DND-41 (cell line): ENCODE measurements around the gene RSPH3.

ENCODE experiments used
- ATAC-seq: fragments of 200-7000 bp; cut with Tn5 transposase; 3 replicates; pipeline ENCODE4 v1.9.1; 2021; ENCODE audit warnings: low read depth; ENCODE audit not compliant: insufficient read depth
- DNase-seq: peaks from one replicate; pipeline ENCODE4 v3.0.0-alpha.2; 2020
- H2AFZ ChIP-seq: 2 replicates; pipeline ENCODE4 v1.6.0; 2012; ENCODE audit warnings: low read depth, low read length
- H3K27ac ChIP-seq: 2 replicates; pipeline ENCODE4 v1.5.1; 2012; ENCODE audit warnings: low read length, inconsistent platforms
- H3K27me3 ChIP-seq: fragments of 200-600 bp; sonication (generic); 2 replicates; pipeline ENCODE4 v1.6.0; 2012; ENCODE audit warnings: low read length, mild to moderate bottlenecking, inconsistent platforms; ENCODE audit not compliant: insufficient read depth, poor library complexity
- H3K36me3 ChIP-seq: 2 replicates; pipeline ENCODE4 v1.5.1; 2012; ENCODE audit warnings: low read length, inconsistent platforms; ENCODE audit not compliant: insufficient read depth
- H3K4me1 ChIP-seq: 2 replicates; pipeline ENCODE4 v1.5.1; 2012; ENCODE audit warnings: mild to moderate bottlenecking, low read length; ENCODE audit not compliant: insufficient read depth
- H3K4me2 ChIP-seq: 2 replicates; pipeline ENCODE4 v1.6.0; 2012; ENCODE audit warnings: mild to moderate bottlenecking, moderate library complexity, low read length, inconsistent platforms; ENCODE audit not compliant: insufficient read depth
- H3K4me3 ChIP-seq, 2 experiments: fragments of 200-600 bp in 1 of 2; shearing (Covaris generic) in 1 of 2; 2 replicates each; pipeline ENCODE4 v1.5.1; 2012 to 2016; ENCODE audit warnings: inconsistent platforms in 2 of 2, low read length in 2 of 2, mild to moderate bottlenecking in 2 of 2, low read depth in 1 of 2, moderate library complexity in 1 of 2
- H3K79me2 ChIP-seq: 2 replicates; pipeline ENCODE4 v1.6.0; 2012; ENCODE audit warnings: low read length, inconsistent platforms; ENCODE audit not compliant: insufficient read depth
- H3K9ac ChIP-seq: 2 replicates; pipeline ENCODE4 v1.6.0; 2012; ENCODE audit warnings: low read depth, mild to moderate bottlenecking, inconsistent platforms, low read length, moderate library complexity
- H3K9me3 ChIP-seq: 2 replicates; pipeline ENCODE4 v1.5.1; 2012; ENCODE audit warnings: low read length, moderate library complexity, mild to moderate bottlenecking, inconsistent platforms; ENCODE audit not compliant: insufficient read depth, severe bottlenecking
- H4K20me1 ChIP-seq: 2 replicates; pipeline ENCODE4 v1.6.0; 2012; ENCODE audit warnings: low read length; ENCODE audit not compliant: insufficient read depth
- EZH2 ChIP-seq: IDR thresholded peaks from 3 replicates; pipeline ENCODE4 v1.6.1; 2012; ENCODE audit warnings: borderline replicate concordance, low read depth, mild to moderate bottlenecking, moderate library complexity, low read length, inconsistent platforms; ENCODE audit not compliant: severe bottlenecking
- TF ChIP-seq, protein P1 (sequence below): IDR thresholded peaks from 2 replicates; pipeline ENCODE4 v1.5.1; 2012; ENCODE audit warnings: borderline replicate concordance, low read length, moderate library complexity, mild to moderate bottlenecking; ENCODE audit not compliant: poor library complexity, severe bottlenecking; ENCODE audit errors: extremely low read depth

RSPH3 gene

DNA sequence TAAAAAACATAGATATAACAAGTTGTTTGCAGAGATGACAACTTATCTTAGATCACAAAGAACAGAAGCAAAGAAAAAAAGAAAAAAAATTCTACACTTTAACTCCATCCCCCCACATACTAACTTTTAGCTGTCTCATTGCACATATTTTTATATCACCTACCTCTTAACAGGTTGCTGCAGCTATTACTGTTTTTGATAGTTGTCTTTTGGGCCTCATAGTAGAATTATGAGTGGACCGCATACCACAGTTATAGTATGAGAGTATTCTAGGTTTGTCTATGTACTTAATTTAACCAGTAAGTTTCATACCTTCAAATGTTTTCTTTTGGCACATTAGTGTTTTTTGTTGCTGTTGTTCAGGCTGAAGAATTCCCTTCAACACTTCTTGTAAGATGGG is 12.3 kb downstream of the RSPH3 start:
- H3K27me3 ChIP-seq: no peaks in the 10 kb centered on the region
- H3K9me3 ChIP-seq: no peaks in the 10 kb centered on the region
- DNase-seq (no peak), ATAC-seq (no peak)
- H4K20me1 ChIP-seq: no peaks in the 10 kb centered on the region
- no peaks in the 10 kb centered on the region for H3K4me1 ChIP-seq
- H3K79me2 ChIP-seq: no peaks in the 10 kb centered on the region
- H3K36me3 ChIP-seq: no peaks in the 10 kb centered on the region
- H2AFZ ChIP-seq: no peak overlapping the region
- no peak overlapping the region for H3K27ac ChIP-seq
- H3K4me2 ChIP-seq: no peak overlapping the region
- H3K4me3 ChIP-seq: no peak overlapping the region
- TF ChIP-seq, protein P1, sequence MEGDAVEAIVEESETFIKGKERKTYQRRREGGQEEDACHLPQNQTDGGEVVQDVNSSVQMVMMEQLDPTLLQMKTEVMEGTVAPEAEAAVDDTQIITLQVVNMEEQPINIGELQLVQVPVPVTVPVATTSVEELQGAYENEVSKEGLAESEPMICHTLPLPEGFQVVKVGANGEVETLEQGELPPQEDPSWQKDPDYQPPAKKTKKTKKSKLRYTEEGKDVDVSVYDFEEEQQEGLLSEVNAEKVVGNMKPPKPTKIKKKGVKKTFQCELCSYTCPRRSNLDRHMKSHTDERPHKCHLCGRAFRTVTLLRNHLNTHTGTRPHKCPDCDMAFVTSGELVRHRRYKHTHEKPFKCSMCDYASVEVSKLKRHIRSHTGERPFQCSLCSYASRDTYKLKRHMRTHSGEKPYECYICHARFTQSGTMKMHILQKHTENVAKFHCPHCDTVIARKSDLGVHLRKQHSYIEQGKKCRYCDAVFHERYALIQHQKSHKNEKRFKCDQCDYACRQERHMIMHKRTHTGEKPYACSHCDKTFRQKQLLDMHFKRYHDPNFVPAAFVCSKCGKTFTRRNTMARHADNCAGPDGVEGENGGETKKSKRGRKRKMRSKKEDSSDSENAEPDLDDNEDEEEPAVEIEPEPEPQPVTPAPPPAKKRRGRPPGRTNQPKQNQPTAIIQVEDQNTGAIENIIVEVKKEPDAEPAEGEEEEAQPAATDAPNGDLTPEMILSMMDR: no peak
- no peak for TF ChIP-seq EZH2
- H3K9ac ChIP-seq: no peak overlapping the region

DNA sequence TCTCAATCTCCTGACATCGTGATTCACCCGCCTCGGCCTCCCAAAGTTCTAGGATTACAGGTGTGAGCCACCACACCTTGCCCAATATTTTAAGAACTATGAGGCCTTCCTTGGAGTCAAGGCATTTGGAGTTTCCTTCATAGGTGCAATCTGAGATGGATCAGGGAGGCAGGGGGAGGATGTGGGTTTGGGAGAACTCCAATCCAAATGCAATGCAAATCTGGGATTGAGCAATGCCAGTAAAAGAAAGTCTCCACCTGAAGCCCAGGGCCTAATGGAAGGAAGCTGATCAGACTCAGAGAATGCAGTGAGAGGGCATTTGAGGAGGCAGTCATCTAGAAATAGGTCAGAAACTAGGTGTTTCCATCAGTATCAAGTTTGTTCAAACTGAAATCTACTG is 21.2 kb downstream of the RSPH3 start:
- Histone ChIP-seq H3K9ac (no peak overlapping the region), H3K4me3 (no peak overlapping the region), H4K20me1 (no peaks in the 10 kb centered on the region), H2AFZ (no peak overlapping the region), H3K36me3 (no peaks in the 10 kb centered on the region), H3K27ac (no peak overlapping the region), H3K4me1 (no peaks in the 10 kb centered on the region), H3K4me2 (no peak overlapping the region), H3K79me2 (no peaks in the 10 kb centered on the region), H3K9me3 (no peaks in the 10 kb centered on the region), H3K27me3 (no peaks in the 10 kb centered on the region)
- DNase-seq (no peak), ATAC-seq (no peak)
- TF ChIP-seq EZH2: no peak
- TF ChIP-seq, protein P1: no peak

DNA sequence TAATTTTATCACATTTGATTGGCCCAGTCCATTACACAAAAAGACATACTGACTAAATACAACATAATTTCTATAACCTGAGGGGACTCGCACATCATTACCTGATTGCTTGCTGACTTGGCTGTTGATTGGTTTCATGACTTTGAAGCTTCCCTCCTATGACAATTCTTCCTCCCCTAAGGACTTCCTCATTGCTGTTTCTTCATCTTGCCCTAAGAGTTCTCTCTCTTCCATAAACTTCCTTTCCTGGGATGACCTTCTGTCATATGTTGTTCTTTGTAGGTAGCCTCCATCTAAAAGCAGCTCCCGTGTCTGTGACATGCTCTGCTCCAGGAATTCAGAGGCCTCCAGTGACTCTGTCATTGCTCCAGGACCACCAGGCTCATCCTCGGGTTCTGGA is 22.6 kb downstream of the RSPH3 start:
- no peak overlapping the region for H3K4me2 ChIP-seq
- no peak for TF ChIP-seq EZH2
- TF ChIP-seq, protein P1: no peak
- no peaks in the 10 kb centered on the region for H3K27me3 ChIP-seq
- no peaks in the 10 kb centered on the region for H3K36me3 ChIP-seq
- no peak overlapping the region for H3K27ac ChIP-seq
- no peaks in the 10 kb centered on the region for H4K20me1 ChIP-seq
- DNase-seq (no peak), ATAC-seq (no peak)
- H3K9ac ChIP-seq: no peak overlapping the region
- H3K4me3 ChIP-seq: no peak overlapping the region
- no peaks in the 10 kb centered on the region for H3K79me2 ChIP-seq
- no peaks in the 10 kb centered on the region for H3K4me1 ChIP-seq
- no peaks in the 10 kb centered on the region for H3K9me3 ChIP-seq
- H2AFZ ChIP-seq: no peak overlapping the region
